HEK293 (cell line): ENCODE results near the gene SPTLC3.

ENCODE experiments used
- CTCF ChIA-PET: fragments of 350-600 bp; formaldehyde crosslinking; extraction: SDS; loops from one replicate; lab custom pipeline; 2021; ENCODE audit warnings: antibody characterized with exemption; lab: Yijun Ruan, JAX
- POLR2A ChIA-PET: fragments of 300-600 bp; formaldehyde crosslinking; extraction: SDS; loops from one replicate; lab custom pipeline; 2020; ENCODE audit warnings: antibody characterized with exemption, inconsistent platforms; lab: Yijun Ruan, JAX
- H3K27ac ChIP-seq: fragments of 200-500 bp; sonication (Bioruptor generic); 2 replicates; pipeline ENCODE4 v1.5.1; 2014; ENCODE audit warnings: low read depth, low read length, control low read depth, inconsistent platforms; ENCODE audit errors: extremely low read depth
- H3K36me3 ChIP-seq, 2 experiments: fragments of 200-500 bp in 1 of 2; sonication (Bioruptor generic) in 1 of 2; 1 replicate in 1 of 2; 2 replicates in 1 of 2; pipeline ENCODE4 v1.5.1; 2014 to 2017; ENCODE audit warnings: inconsistent platforms in 2 of 2, low read length in 2 of 2; ENCODE audit not compliant: control insufficient read depth in 2 of 2, insufficient read depth in 1 of 2
- H3K4me1 ChIP-seq: fragments of 200-500 bp; sonication (Bioruptor generic); 2 replicates; pipeline ENCODE4 v1.5.1; 2014; ENCODE audit warnings: mild to moderate bottlenecking, low read length, inconsistent platforms; ENCODE audit not compliant: control insufficient read depth, insufficient read depth
- H3K4me3 ChIP-seq: 2 replicates; pipeline ENCODE4 v1.5.1; 2011; ENCODE audit warnings: low read depth, mild to moderate bottlenecking, control low read depth, low read length, moderate library complexity
- H3K9me3 ChIP-seq: fragments of 200-500 bp; sonication (Bioruptor generic); 2 replicates; pipeline ENCODE4 v1.5.1; 2014; ENCODE audit warnings: low read depth, low read length, inconsistent platforms; ENCODE audit not compliant: control insufficient read depth, insufficient read depth
- BCL11A ChIP-seq: fragments of 450-650 bp; formaldehyde crosslinking; IDR thresholded peaks from 2 replicates; pipeline ENCODE4 v1.5.1; 2016; ENCODE audit warnings: low read depth, missing biosample characterization, missing genetic modification characterization
- HIC1 ChIP-seq: fragments of 450-650 bp; formaldehyde crosslinking; IDR thresholded peaks from 2 replicates; pipeline ENCODE4 v1.5.1; 2016; ENCODE audit warnings: missing biosample characterization, missing genetic modification characterization
- KLF10 ChIP-seq: fragments of 450-650 bp; IDR thresholded peaks from 2 replicates; pipeline ENCODE4 v1.5.1; 2018; ENCODE audit warnings: missing biosample characterization, mild to moderate bottlenecking, missing genetic modification characterization
- KLF7 ChIP-seq: fragments of 450-650 bp; formaldehyde crosslinking; IDR thresholded peaks from 2 replicates; pipeline ENCODE4 v1.5.1; 2016; ENCODE audit warnings: missing biosample characterization, missing genetic modification characterization, borderline replicate concordance
- PRDM10 ChIP-seq: fragments of 450-650 bp; formaldehyde crosslinking; IDR thresholded peaks from 2 replicates; pipeline ENCODE4 v1.5.1; 2016; ENCODE audit warnings: missing biosample characterization, missing genetic modification characterization
- REPIN1 ChIP-seq: fragments of 450-650 bp; formaldehyde crosslinking; IDR thresholded peaks from 2 replicates; pipeline ENCODE4 v1.5.1; 2017; ENCODE audit warnings: missing biosample characterization, missing genetic modification characterization, low read depth
- SP2 ChIP-seq: fragments of 450-650 bp; formaldehyde crosslinking; IDR thresholded peaks from 2 replicates; pipeline ENCODE4 v1.5.1; 2016; ENCODE audit warnings: missing biosample characterization, missing genetic modification characterization
- WT1 ChIP-seq: fragments of 450-650 bp; formaldehyde crosslinking; IDR thresholded peaks from 2 replicates; pipeline ENCODE4 v1.5.1; 2016; ENCODE audit warnings: missing biosample characterization, missing genetic modification characterization
- ZBTB48 ChIP-seq: fragments of 450-650 bp; formaldehyde crosslinking; IDR thresholded peaks from 2 replicates; pipeline ENCODE4 v1.5.1; 2016; ENCODE audit warnings: missing biosample characterization, missing genetic modification characterization
- ZNF114 ChIP-seq: fragments of 450-650 bp; formaldehyde crosslinking; IDR thresholded peaks from 2 replicates; pipeline ENCODE4 v1.5.0; 2017; ENCODE audit warnings: missing biosample characterization, missing genetic modification characterization
- ZNF133 ChIP-seq: fragments of 450-650 bp; formaldehyde crosslinking; IDR thresholded peaks from 2 replicates; pipeline ENCODE4 v1.5.1; 2016; ENCODE audit warnings: missing biosample characterization, missing genetic modification characterization
- ZNF157 ChIP-seq: fragments of 450-650 bp; formaldehyde crosslinking; IDR thresholded peaks from 2 replicates; pipeline ENCODE4 v1.5.1; 2016; ENCODE audit warnings: missing biosample characterization, missing genetic modification characterization
- ZNF169 ChIP-seq: fragments of 450-650 bp; formaldehyde crosslinking; IDR thresholded peaks from 2 replicates; pipeline ENCODE4 v1.5.1; 2016; ENCODE audit warnings: missing biosample characterization, missing genetic modification characterization
- ZNF362 ChIP-seq: fragments of 450-650 bp; formaldehyde crosslinking; IDR thresholded peaks from 2 replicates; pipeline ENCODE4 v1.5.1; 2016; ENCODE audit warnings: missing biosample characterization, missing genetic modification characterization
- ZNF449 ChIP-seq: fragments of 450-650 bp; formaldehyde crosslinking; IDR thresholded peaks from 2 replicates; pipeline ENCODE4 v1.5.1; 2017; ENCODE audit warnings: missing biosample characterization, mild to moderate bottlenecking, missing genetic modification characterization, moderate library complexity
- ZNF501 ChIP-seq: fragments of 450-650 bp; formaldehyde crosslinking; IDR thresholded peaks from 2 replicates; pipeline ENCODE4 v1.5.1; 2016; ENCODE audit warnings: missing biosample characterization, missing genetic modification characterization
- ZNF544 ChIP-seq: fragments of 450-650 bp; formaldehyde crosslinking; IDR thresholded peaks from 2 replicates; pipeline ENCODE4 v1.5.0; 2017; ENCODE audit warnings: missing biosample characterization, missing genetic modification characterization
- ZNF654 ChIP-seq: fragments of 450-650 bp; formaldehyde crosslinking; IDR thresholded peaks from 2 replicates; pipeline ENCODE4 v1.5.1; 2016; ENCODE audit warnings: low read depth, missing biosample characterization, missing genetic modification characterization
- ZNF692 ChIP-seq: fragments of 450-650 bp; formaldehyde crosslinking; IDR thresholded peaks from 2 replicates; pipeline ENCODE4 v1.5.1; 2016; ENCODE audit warnings: missing biosample characterization, missing genetic modification characterization
- ZNF768 ChIP-seq: fragments of 450-650 bp; formaldehyde crosslinking; IDR thresholded peaks from 2 replicates; pipeline ENCODE4 v1.5.1; 2018; ENCODE audit warnings: missing biosample characterization, mild to moderate bottlenecking, missing genetic modification characterization
- ZSCAN23 ChIP-seq: fragments of 450-650 bp; formaldehyde crosslinking; IDR thresholded peaks from 2 replicates; pipeline ENCODE4 v1.5.1; 2016; ENCODE audit warnings: missing biosample characterization, missing genetic modification characterization

The SPTLC3 gene

GRCh38 chr20:13024596-13024995 is 15.8 kb downstream of the SPTLC3 start (continued):
- TF ChIP-seq KLF7 (tag by site-specific recombination) (no peak), REPIN1 (tag by site-specific recombination) (no peak), SP2 (no peak), ZNF768 (tag by site-specific recombination) (no peak)

GRCh38 chr20:13025181-13025580 is 16.4 kb downstream of the SPTLC3 start:
- Histone ChIP-seq H3K27ac (no peak overlapping the region), H3K9me3 (no peaks in the 10 kb centered on the region), H3K4me3 (no peak overlapping the region), H3K36me3 (no peaks in the 10 kb centered on the region), H3K4me1 (no peaks in the 10 kb centered on the region; the same call in 1 of the 2 replicates)
- ChIA-PET CTCF (no interaction called here), POLR2A (no interaction called here)
- no peak for TF ChIP-seq ZNF654
- no peak for TF ChIP-seq ZNF692 (tag by site-specific recombination)
- no peak for TF ChIP-seq ZNF544 (tag by site-specific recombination)

- POLR2A ChIA-PET: no interaction called here
- H3K27ac ChIP-seq: no peak overlapping the region
- no peak overlapping the region for H3K4me3 ChIP-seq
- H3K36me3 ChIP-seq: no peaks in the 10 kb centered on the region
- TF ChIP-seq WT1 (no peak), PRDM10 (tag by site-specific recombination) (no peak), ZNF362 (tag by site-specific recombination) (no peak), ZNF169 (no peak), ZNF133 (tag by site-specific recombination) (no peak), ZNF114 (no peak), ZBTB48 (tag by site-specific recombination) (no peak)
- CTCF ChIA-PET: interaction anchor here (0.7 kb wide), 1 partner anchor 275 kb away, joined by 3 read pairs; no protein-coding TSS in a partner anchor
- no peaks in the 10 kb centered on the region for H3K9me3 ChIP-seq
- no peaks in the 10 kb centered on the region; the same call in 1 of the 2 replicates for H3K4me1 ChIP-seq
Measured at GRCh38 chr20:13028001-13028400, 19.2 kb downstream of the SPTLC3 start.

GRCh38 chr20:13028673-13029072 is 19.9 kb downstream of the SPTLC3 start:
- H3K9me3 ChIP-seq: no peaks in the 10 kb centered on the region
- ChIA-PET CTCF (interaction anchor here (0.7 kb wide), 1 partner anchor 274 kb away, joined by 3 read pairs; no protein-coding TSS in a partner anchor), POLR2A (no interaction called here)
- no peaks in the 10 kb centered on the region for H3K36me3 ChIP-seq
- TF ChIP-seq ZNF449 (no peak), BCL11A (tag by site-specific recombination) (no peak), ZNF157 (tag by site-specific recombination) (no peak), HIC1 (no peak), ZNF768 (tag by site-specific recombination) (no peak), ZNF501 (tag by site-specific recombination) (no peak), ZSCAN23 (tag by site-specific recombination) (no peak), KLF10 (tag by site-specific recombination) (no peak)
- no peaks in the 10 kb centered on the region; the same call in 1 of the 2 replicates for H3K4me1 ChIP-seq
- no peak overlapping the region for H3K4me3 ChIP-seq
- no peak overlapping the region for H3K27ac ChIP-seq
